PC-9 (cell line): ENCODE results near the gene B2M.

Experiments
- EZH2 ChIP-seq: fragments of 200-600 bp; sonication (generic); IDR thresholded peaks from 2 replicates; pipeline ENCODE4 v1.8.0; 2017; ENCODE audit warnings: antibody characterized with exemption, low read depth
- TF ChIP-seq, protein P1 (sequence below): fragments of 200-600 bp; sonication (generic); conservative IDR thresholded peaks from 2 replicates; pipeline ENCODE4 v1.6.1; 2017; ENCODE audit warnings: mixed run types, antibody characterized with exemption, mild to moderate bottlenecking, moderate library complexity

DNA sequence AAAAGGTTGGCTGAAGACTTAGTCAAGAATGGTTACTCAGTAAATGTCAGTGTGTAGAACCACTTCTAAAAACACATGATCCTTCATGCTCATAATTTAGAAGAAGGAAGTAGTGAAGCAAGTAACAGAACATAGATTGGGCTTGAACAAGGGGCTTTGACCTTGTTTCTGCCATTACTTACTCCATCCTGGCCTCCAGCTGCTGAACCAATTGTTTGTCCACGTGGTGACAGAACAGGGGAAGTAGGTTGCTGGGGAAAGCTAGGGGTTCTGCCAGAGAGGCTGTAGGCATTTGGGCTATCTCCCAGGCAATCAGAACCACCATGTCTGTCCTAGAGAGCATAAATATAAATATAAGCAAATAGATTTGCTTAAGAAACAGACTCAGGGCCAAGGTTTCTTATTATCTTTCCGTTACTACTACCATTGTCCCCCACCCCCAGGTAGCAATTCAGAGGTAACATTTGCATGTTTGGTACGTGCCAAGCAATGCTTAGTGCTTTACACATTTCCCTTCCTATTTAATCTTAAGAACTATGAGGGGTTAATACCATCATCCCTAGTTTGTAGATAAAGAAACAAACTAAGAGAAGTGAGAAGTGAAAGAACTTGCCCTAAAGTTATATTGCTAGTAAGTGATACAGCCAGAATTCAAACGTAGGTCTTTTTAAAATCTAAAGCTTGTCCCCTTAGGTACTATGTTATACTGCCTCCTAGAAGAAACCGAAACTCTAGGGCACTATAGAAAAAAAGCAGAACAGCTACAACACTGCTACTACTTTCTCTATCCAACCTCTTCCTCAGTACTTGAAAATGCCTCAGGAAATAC lies 44.9 kb upstream of the B2M start:
- TF ChIP-seq, protein P1, sequence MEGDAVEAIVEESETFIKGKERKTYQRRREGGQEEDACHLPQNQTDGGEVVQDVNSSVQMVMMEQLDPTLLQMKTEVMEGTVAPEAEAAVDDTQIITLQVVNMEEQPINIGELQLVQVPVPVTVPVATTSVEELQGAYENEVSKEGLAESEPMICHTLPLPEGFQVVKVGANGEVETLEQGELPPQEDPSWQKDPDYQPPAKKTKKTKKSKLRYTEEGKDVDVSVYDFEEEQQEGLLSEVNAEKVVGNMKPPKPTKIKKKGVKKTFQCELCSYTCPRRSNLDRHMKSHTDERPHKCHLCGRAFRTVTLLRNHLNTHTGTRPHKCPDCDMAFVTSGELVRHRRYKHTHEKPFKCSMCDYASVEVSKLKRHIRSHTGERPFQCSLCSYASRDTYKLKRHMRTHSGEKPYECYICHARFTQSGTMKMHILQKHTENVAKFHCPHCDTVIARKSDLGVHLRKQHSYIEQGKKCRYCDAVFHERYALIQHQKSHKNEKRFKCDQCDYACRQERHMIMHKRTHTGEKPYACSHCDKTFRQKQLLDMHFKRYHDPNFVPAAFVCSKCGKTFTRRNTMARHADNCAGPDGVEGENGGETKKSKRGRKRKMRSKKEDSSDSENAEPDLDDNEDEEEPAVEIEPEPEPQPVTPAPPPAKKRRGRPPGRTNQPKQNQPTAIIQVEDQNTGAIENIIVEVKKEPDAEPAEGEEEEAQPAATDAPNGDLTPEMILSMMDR: no peak
- TF ChIP-seq EZH2: no peak
